Stimulated activated CD4-positive, alpha-beta T cell treated with anti-CD3 and anti-CD28 coated beads, Interleukin-4, amount 100 ng/mL, for 48 hours (primary cell): Measurements from ENCODE around the gene UGP2.

Experiments used
- DNase-seq, 2 donors: peaks; one replicate each; pipeline ENCODE4 v3.0.0-alpha.2; 2020; ENCODE audit warnings: low read depth in 2 of 2

UGP2 gene

DNA sequence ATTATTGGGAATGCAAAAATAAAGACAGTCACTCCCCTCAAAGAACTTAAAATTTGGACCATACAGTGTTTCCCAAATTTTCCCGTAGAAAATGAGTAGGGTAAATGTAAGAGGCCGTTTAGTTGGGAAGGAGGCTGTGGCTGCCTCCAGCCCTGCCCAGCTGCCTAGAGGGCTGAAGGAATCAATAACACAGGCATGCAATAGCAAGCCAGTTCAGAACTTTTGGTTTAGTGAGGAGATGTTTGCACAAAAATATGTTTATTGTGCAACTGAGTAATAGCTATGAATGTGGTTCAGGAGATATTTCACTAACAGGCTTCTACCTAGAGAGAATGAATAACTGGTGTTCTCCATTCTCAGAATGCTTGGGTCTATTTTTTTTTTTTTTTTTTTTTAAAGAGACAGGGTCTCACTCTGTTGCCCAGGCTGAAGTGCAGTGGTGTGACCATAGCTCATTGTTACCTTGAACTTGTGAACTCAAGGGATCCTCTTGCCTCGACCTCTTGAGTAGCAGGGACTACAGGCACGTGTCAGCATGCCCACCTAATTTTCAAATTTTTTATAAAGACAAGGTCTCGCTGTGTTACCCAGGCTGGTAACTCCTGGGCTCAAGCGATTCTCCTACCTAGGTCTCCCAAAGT, 23.6 kb downstream of the UGP2 start:
- no peak for DNase-seq

- DNase-seq, result no peak
Observed at GRCh38 chr2:63866009-63866709, 24.5 kb downstream of the UGP2 start.

- DNase-seq, result no peak
Observed at GRCh38 chr2:63870679-63871078, 29.0 kb downstream of the UGP2 start.

- DNase-seq, result no peak
Observed at GRCh38 chr2:63871864-63872263, 30.2 kb downstream of the UGP2 start.

GRCh38 chr2:63872571-63873328, 31.1 kb downstream of the UGP2 start:
- DNase-seq, result no peak

DNA sequence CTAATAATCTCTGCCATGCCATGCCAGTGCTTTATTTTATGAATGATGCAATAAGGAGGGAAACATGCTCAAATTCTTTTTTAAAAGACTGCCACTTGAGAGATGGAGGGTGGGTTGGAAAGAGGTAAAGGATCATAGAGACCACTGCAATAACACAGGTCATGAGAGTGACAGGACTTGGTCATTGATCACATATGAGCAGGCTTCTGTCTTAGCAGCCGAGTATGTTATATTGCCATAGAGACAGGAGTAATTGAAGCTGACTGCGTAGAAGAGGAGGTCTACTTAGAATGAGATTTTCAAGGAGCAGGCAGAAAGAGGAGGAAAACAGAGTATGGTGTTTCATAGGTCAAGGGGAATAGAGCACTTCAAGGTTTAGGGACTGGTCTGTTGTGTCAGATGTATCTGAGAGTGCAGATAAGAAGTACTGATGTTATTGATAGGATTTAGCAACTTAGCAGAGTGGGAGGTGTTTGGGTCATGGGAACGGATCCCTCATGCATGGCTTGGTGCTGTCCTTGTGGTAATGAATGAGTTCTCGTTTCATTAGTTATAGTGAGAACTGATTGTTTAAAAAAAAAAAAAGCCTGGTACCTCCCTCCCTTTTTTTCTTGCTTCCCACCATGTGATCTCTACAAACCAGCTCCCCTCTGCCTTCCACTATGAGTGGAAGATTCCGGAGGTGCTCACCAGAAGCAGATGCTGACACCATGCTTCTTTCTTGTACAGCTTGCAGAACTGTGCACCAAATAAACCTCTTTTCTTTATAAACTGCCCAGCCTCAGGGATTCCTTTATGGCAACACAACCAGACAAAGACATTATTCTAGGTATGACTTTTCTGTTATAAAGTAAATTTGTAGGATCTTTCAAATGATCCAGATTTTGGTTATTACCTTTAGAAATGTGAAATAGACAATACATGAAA, 32.8 kb downstream of the UGP2 start:
- no peak for DNase-seq

DNA sequence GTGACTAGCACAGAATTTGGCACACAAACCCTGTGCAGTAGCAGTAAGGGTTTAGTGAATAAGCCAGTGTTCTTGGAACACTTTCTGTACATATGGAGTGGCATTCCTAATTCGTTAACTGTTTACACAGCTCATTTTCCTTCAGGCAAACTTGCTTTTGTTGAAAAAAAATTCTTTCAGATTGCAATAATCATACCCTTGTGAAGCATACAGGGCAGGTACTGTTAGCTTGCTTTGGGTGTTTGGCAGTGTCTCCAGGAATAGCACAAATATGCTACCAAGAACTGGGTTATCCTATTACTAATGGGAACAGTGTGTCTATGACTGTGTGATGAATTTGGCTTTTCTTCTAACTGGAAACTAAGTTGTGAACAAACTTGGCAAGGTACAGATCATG, 33.4 kb downstream of the UGP2 start:
- DNase-seq, result no peak

DNA sequence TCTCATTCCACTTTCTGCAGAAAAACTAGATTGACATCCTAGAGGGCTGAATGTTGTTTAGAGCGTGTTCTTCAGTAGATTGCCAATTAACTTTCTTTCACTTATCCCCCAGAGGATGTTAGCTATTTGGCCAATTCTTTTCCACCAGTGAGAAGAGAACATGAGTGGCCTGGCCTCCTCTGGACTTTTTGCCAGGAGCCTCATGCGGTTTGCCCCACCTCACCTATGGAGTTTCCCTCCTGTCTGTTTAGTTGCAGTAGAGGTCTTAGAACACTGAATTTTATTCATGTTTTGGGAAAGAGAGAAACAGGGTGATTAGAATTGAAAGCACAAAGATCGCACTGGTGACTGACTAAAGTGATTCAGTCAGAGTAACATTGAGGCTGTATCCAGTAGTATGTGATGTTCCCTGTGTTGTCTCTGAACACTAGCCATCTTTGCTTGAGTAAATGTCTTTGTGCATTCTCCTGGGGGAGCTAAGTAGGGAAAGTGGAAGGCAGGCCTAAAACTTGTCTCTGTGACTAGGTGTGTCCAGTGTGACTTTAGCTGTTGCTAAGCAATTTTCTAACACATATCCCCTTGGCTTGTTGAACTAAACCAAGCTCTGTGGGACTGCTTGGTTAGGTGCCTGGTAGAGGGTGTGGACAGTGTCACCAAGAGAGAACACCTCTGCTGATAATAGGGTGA, 34.0 kb downstream of the UGP2 start:
- DNase-seq, result no peak

DNA sequence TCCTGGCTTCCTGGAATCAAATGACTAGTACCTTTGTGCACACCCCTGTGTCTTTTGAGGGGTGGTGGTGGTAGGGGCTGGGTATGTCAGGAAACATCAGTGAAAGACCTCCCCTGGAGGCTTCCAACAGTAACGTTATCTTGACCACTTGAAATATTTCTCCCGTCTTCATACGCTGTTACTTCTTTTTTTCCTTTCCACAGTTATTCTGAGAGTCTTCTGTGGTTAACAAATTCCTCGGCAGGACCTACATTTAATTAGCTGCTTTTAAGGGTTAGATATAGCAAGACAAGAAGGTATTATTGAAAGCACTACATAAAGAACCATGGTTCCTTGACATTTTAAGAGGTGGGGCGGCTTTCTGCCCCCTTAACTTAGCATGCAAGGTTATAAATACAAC, 34.6 kb downstream of the UGP2 start:
- no peak for DNase-seq

GRCh38 chr2:63878486-63878885, 36.8 kb downstream of the UGP2 start:
- no peak for DNase-seq

- no peak for DNase-seq
Observed at GRCh38 chr2:63879876-63880433, 38.3 kb downstream of the UGP2 start.

DNA sequence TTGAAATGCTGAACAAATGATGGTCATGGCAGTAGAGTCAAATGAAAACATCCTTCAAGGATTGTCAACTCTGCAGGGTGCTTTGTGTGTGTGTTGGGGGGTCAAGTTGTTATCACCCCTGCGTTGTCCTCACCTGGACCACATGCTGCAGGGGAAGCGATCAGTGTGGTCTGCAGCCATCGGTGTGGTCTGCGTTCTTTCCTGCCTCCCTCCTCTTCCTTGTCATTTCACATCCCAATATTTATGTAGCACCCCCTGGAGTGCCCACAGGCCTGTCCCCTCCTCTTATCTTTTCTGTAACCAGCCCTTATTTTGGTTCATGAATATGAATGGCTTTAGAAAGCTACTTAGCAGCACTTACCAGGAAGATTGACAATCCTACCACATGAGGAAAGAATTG, 38.9 kb downstream of the UGP2 start:
- no peak for DNase-seq

DNA sequence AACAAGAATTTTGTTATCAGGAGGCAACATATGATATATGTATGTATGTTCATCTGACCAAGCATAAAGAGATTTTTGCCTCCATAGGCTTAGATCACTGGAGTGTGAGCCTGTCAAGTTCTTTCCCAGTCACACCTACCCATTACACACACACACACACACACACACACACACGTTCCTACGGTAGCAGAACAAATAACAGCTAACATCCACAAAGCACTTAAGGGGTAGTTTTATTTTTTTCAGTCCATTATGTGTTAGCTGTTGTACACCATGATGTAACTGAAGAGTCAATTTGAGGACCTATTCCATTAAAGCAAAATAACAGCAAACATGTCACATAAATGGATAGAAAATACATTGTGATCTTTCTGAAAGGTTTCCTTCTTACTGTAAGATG, 39.5 kb downstream of the UGP2 start:
- no peak for DNase-seq

GRCh38 chr2:63882395-63883105, 40.9 kb downstream of the UGP2 start:
- DNase-seq, result no peak

- no peak for DNase-seq
Observed at GRCh38 chr2:63886445-63886844, 44.7 kb downstream of the UGP2 start.

GRCh38 chr2:63888053-63888452, 46.4 kb downstream of the UGP2 start:
- DNase-seq, result no peak

DNA sequence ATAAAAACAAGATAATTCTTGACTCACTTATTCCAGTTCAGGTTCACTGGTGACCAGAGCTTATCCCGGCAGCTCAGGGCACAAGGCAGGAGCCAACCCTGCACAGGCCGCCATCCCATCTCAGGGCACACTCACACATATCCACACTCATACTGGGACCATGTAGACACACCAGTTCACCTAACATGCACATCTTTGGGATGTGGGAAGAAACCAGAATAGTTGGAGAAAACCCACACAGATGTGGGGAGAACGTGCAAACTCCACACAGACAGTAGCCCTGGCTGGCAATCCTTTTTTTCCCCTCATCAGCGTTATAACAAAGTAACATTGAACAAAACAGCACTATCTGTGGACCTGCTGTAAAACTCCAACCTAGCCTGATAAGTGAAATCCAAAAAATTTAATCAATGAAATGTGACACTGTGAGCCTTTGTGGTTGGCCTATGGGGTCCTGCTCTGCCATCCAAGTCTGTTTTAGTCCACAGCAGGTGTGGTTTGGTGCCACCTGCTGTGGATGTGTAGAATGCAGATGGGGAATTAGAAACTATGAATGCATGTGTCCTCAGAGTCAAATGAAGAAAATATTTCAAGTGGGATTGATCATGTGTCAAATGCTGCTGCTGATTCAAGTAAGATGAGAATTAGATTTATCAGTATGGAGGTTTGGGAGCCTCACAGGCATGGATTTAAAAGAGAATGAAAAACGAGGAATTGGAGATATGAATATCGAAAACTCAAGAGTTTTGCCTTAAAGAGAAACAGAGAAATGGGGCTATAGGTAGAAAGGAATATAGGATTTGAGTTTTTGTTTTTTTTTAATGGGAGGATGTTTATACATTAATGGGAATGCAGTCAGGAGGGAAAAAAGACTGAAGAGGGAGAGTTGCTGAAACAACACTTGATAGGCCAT, 47.0 kb downstream of the UGP2 start:
- peak; percentile 16 to 23 for DNase-seq

DNA sequence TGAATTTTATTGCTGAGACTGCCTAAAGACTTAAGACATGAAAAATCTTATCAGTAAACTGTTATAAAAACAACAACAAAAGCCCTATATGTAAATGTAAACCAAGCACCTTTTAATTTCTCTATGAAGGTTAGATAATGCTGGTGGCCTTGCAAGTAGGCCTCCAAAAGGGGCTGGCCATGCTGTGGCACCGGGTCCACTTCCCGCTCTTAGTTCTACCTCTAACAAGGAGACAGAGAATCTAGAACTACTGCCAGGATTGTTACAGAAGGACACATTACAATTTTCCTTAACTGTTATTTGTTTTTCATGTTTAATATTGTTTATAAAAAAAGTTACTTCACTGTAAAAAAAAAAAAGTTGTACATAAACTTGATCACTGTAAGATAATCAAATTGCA, 49.0 kb downstream of the UGP2 start:
- no peak for DNase-seq

- no peak for DNase-seq
Observed at GRCh38 chr2:63891488-63892030, 49.9 kb downstream of the UGP2 start.
